Erythroblast (primary cell): ENCODE results near the gene TMEM258.
A peak's percentile ranks its signal among the peaks of the same experiment; 100 is the strongest.

ENCODE experiments used
- DNase-seq, 2 experiments: peaks; one replicate each; lab custom pipeline; 2025; lab: John Stamatoyannopoulos, UW
- GATA1 ChIP-seq: IDR thresholded peaks from 2 replicates; pipeline ENCODE4 v1.6.1; 2011; ENCODE audit warnings: low read depth, mild to moderate bottlenecking, control low read depth, low read length, moderate library complexity
- POLR2A ChIP-seq: IDR thresholded peaks from 2 replicates; pipeline ENCODE4 v1.6.1; 2011; ENCODE audit warnings: mild to moderate bottlenecking, low read length

The TMEM258 gene

GRCh38 chr11:61779666-61780525 lies 12.5 kb downstream of the TMEM258 start:
- no peak for TF ChIP-seq GATA1
- TF ChIP-seq POLR2A: no peak
- no peak for DNase-seq

DNA sequence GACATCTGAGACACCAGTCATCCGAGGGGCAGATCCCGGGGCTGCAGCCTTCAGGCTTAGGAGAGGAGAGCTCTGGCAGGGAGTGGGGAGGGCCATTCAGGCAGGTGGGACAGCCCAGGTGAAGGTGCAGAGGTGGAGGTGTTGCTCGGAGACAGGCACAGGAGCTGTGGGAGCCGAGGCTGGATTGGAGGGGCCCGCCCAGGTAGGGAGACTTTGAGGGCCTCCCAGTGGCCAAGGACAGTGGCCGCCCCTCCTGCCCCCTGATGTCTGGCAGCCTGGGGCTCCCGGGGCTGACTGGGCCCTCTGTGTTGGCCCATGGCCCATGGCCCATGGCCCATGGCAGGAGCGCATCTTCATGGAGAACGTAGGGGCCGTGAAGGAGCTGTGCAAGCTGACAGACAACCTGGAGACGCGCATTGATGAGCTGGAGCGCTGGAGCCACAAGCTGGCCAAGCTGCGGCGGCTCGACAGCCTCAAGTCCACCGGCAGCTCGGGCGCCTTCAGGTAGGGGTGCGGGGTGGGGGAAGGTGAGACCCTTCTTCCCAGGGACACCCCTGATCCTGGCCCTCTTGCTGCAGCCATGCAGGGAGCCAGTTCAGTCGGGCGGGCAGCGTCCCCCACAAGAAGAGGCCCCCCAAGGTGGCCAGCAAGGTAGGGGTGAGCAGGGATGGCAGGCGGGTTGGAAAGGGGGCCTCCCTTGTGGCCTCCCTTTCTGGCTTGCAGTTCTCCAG lies 13.3 kb downstream of the TMEM258 start:
- DNase-seq: no peak

DNA sequence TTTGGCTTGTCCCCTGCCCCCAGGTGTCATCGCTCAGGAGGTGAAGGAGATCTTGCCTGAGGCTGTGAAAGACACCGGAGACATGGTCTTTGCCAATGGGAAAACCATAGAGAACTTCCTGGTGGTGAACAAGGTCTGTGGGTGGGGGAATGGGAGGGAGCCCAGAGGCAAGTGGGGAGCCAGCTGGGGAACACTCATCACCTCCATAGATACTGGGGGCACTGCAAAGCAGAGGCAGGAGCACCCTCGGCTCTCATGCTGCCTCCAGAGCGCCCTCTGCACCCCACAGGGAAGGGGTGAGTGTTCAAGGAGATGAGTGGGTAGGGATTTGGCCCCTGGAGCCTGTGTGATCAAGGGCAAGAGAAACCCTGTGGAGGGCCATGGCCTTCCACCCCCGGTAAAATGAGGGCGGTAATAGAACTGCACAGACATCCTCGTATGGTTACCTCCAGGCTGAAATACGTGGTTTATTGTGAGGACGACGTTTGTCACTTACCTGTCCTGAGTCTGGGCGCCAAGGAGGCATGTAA lies 14.0 kb downstream of the TMEM258 start:
- TF ChIP-seq GATA1 (no peak), POLR2A (no peak)
- DNase-seq: no peak

More for the DNA sequence above, 13.3 kb downstream of the TMEM258 start:
- no peak for TF ChIP-seq POLR2A
- no peak for TF ChIP-seq GATA1

GRCh38 chr11:61777234-61778090 lies 14.9 kb downstream of the TMEM258 start:
- peak; percentile 55 to 60 for DNase-seq
- TF ChIP-seq GATA1 (no peak), POLR2A (no peak)

DNA sequence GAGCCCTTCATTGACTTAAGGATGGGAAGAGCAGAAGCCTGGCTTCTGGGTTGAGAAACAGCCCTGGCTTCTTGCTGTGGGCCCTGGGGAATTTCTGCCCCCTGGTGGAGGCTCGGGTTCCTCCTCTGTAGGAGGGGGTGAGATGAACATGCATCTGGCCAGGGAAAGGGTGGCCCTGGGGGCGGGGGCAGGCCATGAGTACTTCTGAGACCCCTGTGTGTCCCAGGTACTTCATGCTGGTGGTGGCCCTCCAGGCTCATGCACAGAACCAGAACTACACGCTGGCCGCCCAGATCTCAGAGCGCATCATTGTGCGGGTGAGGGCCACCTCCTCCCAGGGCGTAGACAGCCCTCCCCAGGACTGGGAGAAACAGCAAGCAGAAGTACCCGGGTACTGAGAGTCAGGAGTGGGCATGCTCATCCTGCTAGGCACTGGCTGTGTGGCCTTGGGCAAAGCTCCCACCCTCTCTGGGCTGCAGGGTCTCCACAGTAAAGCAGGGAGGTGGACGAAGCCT lies 15.8 kb downstream of the TMEM258 start:
- TF ChIP-seq GATA1 (no peak), POLR2A (no peak)
- DNase-seq: peak; percentile 76 to 83

DNA sequence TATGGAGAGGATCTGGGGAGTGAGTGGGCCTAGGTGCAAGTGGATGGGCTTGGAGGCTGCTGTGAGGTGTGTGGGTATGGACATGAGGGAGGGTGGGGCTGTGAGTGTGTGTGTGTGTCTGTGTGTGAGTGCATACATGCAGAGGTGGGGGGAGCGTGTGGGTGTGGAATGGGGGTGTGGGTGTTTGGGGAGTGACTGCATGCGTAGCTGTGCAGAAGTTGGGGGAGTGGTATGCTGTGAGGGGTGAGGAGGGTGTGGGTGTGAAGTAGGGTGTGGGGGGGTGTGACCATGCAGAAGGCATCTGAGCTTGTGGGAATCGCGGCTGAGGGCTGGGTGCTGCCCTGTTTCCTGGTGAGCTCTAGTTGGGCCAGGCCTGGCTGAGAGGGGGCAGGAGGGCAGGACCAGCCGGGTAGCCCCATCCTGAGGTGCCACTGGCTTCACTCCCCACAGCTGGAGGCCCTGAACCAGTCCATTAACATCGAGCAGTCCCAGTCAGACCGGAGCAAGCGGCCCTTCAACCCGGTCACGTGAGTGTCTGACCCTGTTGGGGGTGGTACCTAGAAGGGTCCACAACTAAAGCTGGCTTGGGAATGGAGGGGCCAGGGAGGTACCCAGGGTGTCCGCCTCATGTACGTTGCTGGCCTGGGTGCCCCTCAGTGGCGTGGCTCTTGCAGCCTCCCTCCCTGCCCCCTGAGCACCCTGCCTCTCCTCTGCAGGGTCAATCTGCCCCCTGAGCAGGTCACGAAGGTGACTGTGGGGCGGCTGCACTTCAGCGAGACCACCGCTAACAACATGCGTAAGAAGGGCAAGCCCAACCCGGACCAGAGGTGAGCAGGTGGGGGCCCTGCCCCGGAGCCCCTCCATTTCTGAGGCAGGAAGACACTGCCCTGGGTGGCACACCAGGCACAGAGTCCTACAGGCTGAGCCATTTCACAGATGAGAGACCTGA lies 16.5 kb downstream of the TMEM258 start:
- DNase-seq: peak in 1 of 2 experiments; percentile 14
- TF ChIP-seq POLR2A (no peak), GATA1 (no peak)

DNA sequence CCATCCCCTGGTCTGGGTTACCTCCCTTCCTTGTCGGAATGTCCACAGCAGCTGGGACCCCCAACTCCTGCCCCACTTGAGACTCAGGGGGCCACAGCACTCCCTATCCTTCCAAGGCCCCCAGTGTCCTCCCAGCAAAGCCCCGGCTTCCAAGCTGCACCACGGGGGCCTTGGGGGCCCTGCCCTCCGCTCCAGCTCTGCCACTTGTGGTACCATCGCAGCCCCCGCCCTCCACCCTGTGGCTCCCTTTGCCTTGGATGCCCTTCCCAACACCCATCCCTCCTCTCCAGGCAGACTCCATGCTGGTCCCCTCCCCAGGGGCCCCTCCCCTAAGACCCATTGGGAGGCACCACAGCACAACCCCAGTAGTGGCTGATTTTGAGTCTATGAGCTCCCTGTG lies 17.3 kb downstream of the TMEM258 start:
- no peak for DNase-seq
- no peak for TF ChIP-seq POLR2A
- TF ChIP-seq GATA1: no peak

DNA sequence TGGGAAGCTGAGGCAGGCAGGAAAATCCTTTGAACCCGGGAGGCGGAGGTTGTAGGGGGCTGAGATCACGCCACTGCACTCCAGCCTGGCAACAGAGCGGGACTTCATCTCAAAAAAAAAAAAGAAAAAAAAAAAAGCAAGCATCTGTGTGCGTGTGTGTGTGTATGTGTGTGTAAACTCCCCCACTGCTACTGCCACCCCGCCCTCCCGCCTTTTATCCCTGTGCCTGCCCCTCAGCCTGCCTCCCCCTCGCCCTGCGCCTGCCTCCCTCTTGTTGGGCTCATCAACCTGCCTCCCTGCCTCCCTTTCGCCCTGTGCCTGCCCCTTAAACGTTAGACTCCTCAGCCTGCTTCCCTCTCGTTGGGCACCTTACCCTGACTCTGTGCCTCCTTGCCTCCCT lies 18.0 kb downstream of the TMEM258 start:
- DNase-seq: no peak
- no peak for TF ChIP-seq GATA1
- TF ChIP-seq POLR2A: no peak

- TF ChIP-seq GATA1 (no peak), POLR2A (no peak)
- DNase-seq: no peak
These were observed 18.6 kb downstream of the TMEM258 start for GRCh38 chr11:61773809-61774208.

DNA sequence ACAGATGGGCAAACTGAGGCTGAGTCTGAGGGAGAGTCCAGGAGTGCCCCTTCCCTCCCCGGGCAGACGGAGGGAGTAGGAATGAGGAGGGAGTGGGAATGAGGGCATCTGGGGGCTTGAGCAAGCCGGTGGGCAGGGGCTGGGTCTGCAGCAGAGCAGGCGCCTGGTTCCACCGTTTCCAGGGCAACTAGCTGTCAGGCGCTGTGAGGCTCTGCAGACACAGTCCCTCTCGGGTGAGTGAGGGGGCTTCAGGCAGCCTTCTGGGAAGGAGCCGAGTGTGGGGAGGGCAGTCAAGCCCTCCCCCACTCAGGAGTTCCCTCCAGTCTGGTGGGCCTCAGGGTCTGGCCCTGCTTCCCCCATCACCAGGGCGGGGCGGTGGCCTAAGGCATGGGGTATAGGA lies 19.0 kb downstream of the TMEM258 start:
- TF ChIP-seq POLR2A: no peak
- DNase-seq: no peak

DNA sequence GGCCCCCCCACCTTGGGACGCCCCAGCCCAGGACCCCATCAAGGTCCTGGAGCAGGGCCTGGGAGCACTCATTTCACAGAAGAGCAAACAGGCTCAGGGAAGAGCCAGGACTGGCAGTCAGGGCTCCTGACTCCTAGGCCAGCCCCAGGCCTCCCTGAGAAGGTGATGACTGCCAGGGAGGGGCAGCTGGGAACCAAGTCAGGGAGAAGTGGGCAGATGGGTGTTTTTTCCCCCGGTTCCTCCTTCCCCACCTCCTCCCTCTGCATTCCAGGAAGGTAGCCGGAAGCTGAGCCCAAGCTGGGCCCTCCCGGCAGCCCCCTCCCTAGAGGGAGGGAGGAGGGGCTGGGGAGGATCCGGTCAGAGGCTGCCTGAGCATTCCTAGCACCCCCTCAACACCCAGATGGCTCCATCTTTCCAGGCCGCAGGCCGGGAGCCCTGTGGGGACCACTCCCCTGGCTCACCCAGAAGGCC lies 20.4 kb downstream of the TMEM258 start:
- DNase-seq: no peak
- TF ChIP-seq GATA1 (no peak), POLR2A (no peak)
